ENCODE data around the gene ABLIM2.

ABLIM2 gene

GRCh38 chr4:7998447-7998846 is 160.2 kb downstream of the ABLIM2 start:
- H3K27ac ChIP-seq, result no peak overlapping the region
- TF ChIP-seq, protein P1, sequence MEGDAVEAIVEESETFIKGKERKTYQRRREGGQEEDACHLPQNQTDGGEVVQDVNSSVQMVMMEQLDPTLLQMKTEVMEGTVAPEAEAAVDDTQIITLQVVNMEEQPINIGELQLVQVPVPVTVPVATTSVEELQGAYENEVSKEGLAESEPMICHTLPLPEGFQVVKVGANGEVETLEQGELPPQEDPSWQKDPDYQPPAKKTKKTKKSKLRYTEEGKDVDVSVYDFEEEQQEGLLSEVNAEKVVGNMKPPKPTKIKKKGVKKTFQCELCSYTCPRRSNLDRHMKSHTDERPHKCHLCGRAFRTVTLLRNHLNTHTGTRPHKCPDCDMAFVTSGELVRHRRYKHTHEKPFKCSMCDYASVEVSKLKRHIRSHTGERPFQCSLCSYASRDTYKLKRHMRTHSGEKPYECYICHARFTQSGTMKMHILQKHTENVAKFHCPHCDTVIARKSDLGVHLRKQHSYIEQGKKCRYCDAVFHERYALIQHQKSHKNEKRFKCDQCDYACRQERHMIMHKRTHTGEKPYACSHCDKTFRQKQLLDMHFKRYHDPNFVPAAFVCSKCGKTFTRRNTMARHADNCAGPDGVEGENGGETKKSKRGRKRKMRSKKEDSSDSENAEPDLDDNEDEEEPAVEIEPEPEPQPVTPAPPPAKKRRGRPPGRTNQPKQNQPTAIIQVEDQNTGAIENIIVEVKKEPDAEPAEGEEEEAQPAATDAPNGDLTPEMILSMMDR (conservative IDR thresholded peaks at IDR 0.05), result no peak

DNA sequence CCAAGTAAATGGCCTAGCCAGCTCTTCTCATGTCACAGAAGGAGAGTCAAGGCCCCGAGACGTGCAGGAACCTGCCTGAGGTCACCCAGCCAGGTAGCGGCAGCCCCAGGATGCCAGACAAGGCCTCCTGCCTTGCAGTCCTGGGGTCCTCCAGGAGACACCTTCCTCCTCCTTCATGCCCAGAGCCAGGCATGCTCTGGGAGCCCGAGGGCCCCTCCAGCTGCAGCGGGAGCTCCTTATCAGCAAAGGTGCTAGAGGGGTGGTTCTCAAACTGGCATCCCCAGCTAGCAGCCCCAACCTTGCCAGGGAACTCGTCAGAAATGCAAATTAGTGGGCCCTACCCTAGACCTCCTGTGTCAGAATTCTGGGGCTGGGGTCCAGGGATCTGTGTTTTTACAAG is 162.7 kb downstream of the ABLIM2 start:
- TF ChIP-seq, protein P1 (conservative IDR thresholded peaks at IDR 0.05), result no peak
- no peak overlapping the region for H3K27ac ChIP-seq

DNA sequence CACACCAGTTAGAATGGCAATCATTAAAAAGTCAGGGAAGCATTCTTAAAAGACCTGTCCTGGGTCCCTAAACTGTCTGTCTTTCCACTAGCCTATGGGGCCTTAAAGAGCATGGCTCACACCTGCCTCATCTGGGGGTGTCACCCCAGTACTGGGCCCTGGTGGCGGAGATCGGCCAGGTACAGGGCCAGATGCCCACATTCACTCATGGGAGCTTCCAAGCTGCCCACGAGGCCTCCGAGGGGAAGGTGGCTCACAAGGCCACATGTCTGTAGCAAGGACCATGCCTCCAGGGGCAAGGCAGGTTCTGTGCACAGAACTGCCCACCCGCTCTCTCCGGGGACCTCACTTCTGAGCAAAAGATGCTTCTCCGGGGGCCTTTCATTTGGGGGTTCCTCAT is 163.5 kb downstream of the ABLIM2 start:
- TF ChIP-seq, protein P1 (conservative IDR thresholded peaks at IDR 0.05), result no peak
- H3K27ac ChIP-seq, result no peak overlapping the region

DNA sequence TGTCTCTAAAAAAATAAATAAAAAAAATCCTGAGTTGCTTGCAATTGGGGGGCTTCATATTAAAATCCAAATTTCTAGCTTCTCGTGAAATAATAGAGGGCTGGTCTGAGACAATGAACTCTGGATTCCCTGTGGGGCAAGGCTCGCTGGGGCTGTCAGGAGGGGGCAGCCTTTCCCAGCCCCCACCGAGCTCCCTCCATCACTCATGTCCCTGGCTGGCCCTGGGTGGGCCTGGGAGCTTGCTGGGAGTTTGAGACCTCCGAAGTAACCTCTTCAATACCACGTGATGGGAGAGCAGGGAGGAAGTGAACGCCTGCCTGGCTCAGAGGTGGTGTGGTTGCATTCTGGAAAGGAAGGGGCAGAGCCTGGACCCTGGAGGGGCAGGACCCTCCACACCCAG is 164.9 kb downstream of the ABLIM2 start:
- TF ChIP-seq, protein P1 (conservative IDR thresholded peaks at IDR 0.05), result no peak

DNA sequence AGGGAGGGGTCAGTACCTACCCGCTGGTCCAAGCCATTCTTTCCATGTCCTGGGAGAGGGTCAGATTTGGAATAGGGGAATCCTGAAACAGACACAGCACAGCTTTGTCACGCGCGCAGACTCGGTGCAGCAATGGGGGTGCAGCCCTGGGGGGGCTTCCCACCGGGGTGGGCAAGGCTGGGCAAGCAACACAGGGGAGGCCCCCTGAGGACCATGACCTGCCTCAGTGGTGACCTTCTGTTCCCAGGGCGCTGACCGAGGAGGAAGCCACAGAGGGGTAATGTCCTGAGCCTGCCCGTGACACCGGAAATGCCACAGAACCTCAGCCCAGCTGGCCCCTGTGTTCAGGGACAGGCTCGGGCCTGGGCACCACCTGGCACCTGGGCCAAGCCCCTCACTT is 165.8 kb downstream of the ABLIM2 start:
- no peak overlapping the region for H3K27ac ChIP-seq
- TF ChIP-seq, protein P1 (conservative IDR thresholded peaks at IDR 0.05), result no peak

More for the DNA sequence above, 164.9 kb downstream of the ABLIM2 start:
- H3K27ac ChIP-seq, result no peak overlapping the region

GRCh38 chr4:7990807-7991459 is 167.7 kb downstream of the ABLIM2 start:
- H3K27ac ChIP-seq, result no peak overlapping the region
- TF ChIP-seq, protein P1 (conservative IDR thresholded peaks at IDR 0.05), result no peak

- H3K27ac ChIP-seq, result no peak overlapping the region
- TF ChIP-seq, protein P1 (conservative IDR thresholded peaks at IDR 0.05), result no peak
Measured at GRCh38 chr4:7989654-7990053, 169.0 kb downstream of the ABLIM2 start.
